Ishikawa (cell line): ENCODE measurements around the gene PAPOLG.

Experiments used
- CEBPB ChIP-seq: IDR thresholded peaks from 2 replicates; pipeline ENCODE4 v1.6.1; 2012
- CREB1 ChIP-seq: IDR thresholded peaks from 2 replicates; pipeline ENCODE4 v1.6.1; 2012; ENCODE audit warnings: low read depth
- EGR1 ChIP-seq: IDR thresholded peaks from 2 replicates; pipeline ENCODE4 v1.6.1; 2012
- EP300 ChIP-seq: IDR thresholded peaks from 2 replicates; pipeline ENCODE4 v1.6.1; 2012; ENCODE audit warnings: borderline replicate concordance
- FOXM1 ChIP-seq: IDR thresholded peaks from 2 replicates; pipeline ENCODE4 v1.6.1; 2012; ENCODE audit warnings: low read depth, borderline replicate concordance
- NFIC ChIP-seq: IDR thresholded peaks from 2 replicates; pipeline ENCODE4 v1.6.1; 2012
- RAD21 ChIP-seq: IDR thresholded peaks from 2 replicates; pipeline ENCODE4 v1.6.1; 2012; ENCODE audit warnings: low read depth
- TAF1 ChIP-seq: IDR thresholded peaks from 2 replicates; pipeline ENCODE4 v1.6.1; 2012; ENCODE audit warnings: low read depth, mild to moderate bottlenecking
- TCF12 ChIP-seq: IDR thresholded peaks from 2 replicates; pipeline ENCODE4 v1.6.1; 2012; ENCODE audit warnings: low read depth
- TEAD4 ChIP-seq: IDR thresholded peaks from 2 replicates; pipeline ENCODE4 v1.6.1; 2012
- YY1 ChIP-seq: IDR thresholded peaks from 2 replicates; pipeline ENCODE4 v1.6.1; 2012; ENCODE audit warnings: low read depth
- ZBTB7A ChIP-seq: IDR thresholded peaks from 2 replicates; pipeline ENCODE4 v1.6.1; 2012; ENCODE audit warnings: low read depth
- TF ChIP-seq, protein P1 (sequence below): IDR thresholded peaks from 2 replicates; pipeline ENCODE4 v1.6.1; 2012
- TF ChIP-seq, protein P2 (sequence below): IDR thresholded peaks from 2 replicates; pipeline ENCODE4 v1.6.1; 2012
- TF ChIP-seq, protein P3 (sequence below): IDR thresholded peaks from 2 replicates; pipeline ENCODE4 v1.6.1; 2012; ENCODE audit warnings: low read depth, mild to moderate bottlenecking

Gene PAPOLG

DNA sequence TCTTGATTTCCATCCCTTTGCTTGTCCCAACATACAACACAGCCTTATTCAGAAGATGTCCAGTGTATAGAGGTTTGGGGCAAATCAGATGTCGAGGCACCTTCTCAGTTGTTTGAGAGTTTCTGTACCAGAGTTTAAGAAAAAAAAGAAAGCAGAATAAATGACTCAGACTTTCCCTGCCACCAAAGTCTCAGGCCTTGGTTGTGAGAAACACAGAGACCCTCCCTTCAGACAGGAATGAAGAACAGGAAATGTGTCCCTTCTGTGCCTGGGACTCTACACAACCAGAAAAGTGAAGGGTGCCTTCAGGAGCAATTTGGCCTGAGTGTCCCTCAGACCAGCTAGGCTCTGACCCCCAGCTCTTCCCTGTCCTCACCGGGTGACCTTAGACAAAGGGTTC is 88.0 kb downstream of the PAPOLG start:
- no peak for TF ChIP-seq FOXM1
- TF ChIP-seq NFIC, result no peak
- no peak for TF ChIP-seq CEBPB
- no peak for TF ChIP-seq ZBTB7A
- no peak for TF ChIP-seq TAF1
- no peak for TF ChIP-seq CREB1
- no peak for TF ChIP-seq TEAD4
- no peak for TF ChIP-seq RAD21
- TF ChIP-seq YY1, result no peak
- TF ChIP-seq EGR1, result no peak
- TF ChIP-seq, protein P1, sequence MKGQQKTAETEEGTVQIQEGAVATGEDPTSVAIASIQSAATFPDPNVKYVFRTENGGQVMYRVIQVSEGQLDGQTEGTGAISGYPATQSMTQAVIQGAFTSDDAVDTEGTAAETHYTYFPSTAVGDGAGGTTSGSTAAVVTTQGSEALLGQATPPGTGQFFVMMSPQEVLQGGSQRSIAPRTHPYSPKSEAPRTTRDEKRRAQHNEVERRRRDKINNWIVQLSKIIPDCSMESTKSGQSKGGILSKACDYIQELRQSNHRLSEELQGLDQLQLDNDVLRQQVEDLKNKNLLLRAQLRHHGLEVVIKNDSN, result no peak
- TF ChIP-seq TCF12, result no peak
- no peak for TF ChIP-seq EP300
- TF ChIP-seq, protein P2, sequence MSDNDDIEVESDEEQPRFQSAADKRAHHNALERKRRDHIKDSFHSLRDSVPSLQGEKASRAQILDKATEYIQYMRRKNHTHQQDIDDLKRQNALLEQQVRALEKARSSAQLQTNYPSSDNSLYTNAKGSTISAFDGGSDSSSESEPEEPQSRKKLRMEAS, result no peak
- TF ChIP-seq, protein P3, sequence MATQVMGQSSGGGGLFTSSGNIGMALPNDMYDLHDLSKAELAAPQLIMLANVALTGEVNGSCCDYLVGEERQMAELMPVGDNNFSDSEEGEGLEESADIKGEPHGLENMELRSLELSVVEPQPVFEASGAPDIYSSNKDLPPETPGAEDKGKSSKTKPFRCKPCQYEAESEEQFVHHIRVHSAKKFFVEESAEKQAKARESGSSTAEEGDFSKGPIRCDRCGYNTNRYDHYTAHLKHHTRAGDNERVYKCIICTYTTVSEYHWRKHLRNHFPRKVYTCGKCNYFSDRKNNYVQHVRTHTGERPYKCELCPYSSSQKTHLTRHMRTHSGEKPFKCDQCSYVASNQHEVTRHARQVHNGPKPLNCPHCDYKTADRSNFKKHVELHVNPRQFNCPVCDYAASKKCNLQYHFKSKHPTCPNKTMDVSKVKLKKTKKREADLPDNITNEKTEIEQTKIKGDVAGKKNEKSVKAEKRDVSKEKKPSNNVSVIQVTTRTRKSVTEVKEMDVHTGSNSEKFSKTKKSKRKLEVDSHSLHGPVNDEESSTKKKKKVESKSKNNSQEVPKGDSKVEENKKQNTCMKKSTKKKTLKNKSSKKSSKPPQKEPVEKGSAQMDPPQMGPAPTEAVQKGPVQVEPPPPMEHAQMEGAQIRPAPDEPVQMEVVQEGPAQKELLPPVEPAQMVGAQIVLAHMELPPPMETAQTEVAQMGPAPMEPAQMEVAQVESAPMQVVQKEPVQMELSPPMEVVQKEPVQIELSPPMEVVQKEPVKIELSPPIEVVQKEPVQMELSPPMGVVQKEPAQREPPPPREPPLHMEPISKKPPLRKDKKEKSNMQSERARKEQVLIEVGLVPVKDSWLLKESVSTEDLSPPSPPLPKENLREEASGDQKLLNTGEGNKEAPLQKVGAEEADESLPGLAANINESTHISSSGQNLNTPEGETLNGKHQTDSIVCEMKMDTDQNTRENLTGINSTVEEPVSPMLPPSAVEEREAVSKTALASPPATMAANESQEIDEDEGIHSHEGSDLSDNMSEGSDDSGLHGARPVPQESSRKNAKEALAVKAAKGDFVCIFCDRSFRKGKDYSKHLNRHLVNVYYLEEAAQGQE, result no peak

DNA sequence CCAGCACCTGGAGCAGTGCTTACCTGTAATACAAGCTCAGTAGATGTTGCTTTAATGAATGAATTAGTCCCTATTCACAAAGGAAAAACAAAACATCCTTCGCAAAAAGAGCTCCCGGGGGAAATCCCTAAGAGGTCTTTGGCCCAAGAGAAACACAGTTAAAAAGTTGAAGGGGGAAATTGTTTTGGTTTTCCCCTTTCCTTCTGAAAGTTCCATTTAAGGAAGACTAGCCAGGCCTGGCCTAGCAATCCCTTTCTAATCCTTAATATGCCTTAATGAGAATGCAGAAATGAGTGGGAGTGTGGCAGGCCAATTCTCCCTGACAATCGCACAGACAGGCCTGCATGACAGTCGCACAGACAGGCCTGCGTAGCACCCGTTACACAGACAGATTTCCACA is 91.8 kb downstream of the PAPOLG start:
- no peak for TF ChIP-seq TEAD4
- TF ChIP-seq CREB1, result no peak
- TF ChIP-seq, protein P2, result no peak
- no peak for TF ChIP-seq EGR1
- no peak for TF ChIP-seq TCF12
- TF ChIP-seq, protein P3, result no peak
- TF ChIP-seq, protein P1, result no peak
- TF ChIP-seq CEBPB, result no peak
- no peak for TF ChIP-seq TAF1
- TF ChIP-seq YY1, result no peak
- TF ChIP-seq EP300, result no peak
- TF ChIP-seq NFIC, result no peak
- no peak for TF ChIP-seq RAD21
